Measurements from ENCODE around the gene GAL3ST2.

Gene GAL3ST2

GRCh38 chr2:241771286-241772062 lies 5.1 kb upstream of the GAL3ST2 start:
- ChIA-PET POLR2A (no interaction called here), CTCF (interaction anchor here (1.2 kb wide), 1 partner anchor 12 kb away, joined by 3 read pairs; no protein-coding TSS in a partner anchor)
- DNase-seq (ENCODE audit: extremely low spot score), result no peak
- TF ChIP-seq CTCF (IDR thresholded peaks at IDR 0.05; ENCODE audit: control extremely low read depth, extremely low read depth, low read depth, missing control alignments), result no peak

- ChIA-PET CTCF (interaction anchor here (1.3 kb wide), 1 partner anchor 11 kb away, joined by 3 read pairs; no protein-coding TSS in a partner anchor), POLR2A (interaction anchor here (0.6 kb wide), 1 partner anchor 72 kb away, joined by 3 read pairs; no protein-coding TSS in a partner anchor)
- no peak for DNase-seq (ENCODE audit: extremely low spot score)
- TF ChIP-seq CTCF (IDR thresholded peaks at IDR 0.05; ENCODE audit: control extremely low read depth, extremely low read depth, low read depth, missing control alignments), result no peak
Measured at GRCh38 chr2:241772063-241772499, 4.5 kb upstream of the GAL3ST2 start.

GRCh38 chr2:241773511-241774418 lies 2.9 kb upstream of the GAL3ST2 start:
- CTCF ChIA-PET, result interaction anchor here (1.1 to 1.3 kb wide), 2 partner anchors 10 to 19 kb away, joined by 3 read pairs; no protein-coding TSS in a partner anchor
- no peak for DNase-seq (ENCODE audit: extremely low spot score)
- POLR2A ChIA-PET, result no interaction called here
- no peak for TF ChIP-seq CTCF (IDR thresholded peaks at IDR 0.05; ENCODE audit: control extremely low read depth, extremely low read depth, low read depth, missing control alignments)

- POLR2A ChIA-PET, result no interaction called here
- CTCF ChIA-PET, result no interaction called here
Measured at GRCh38 chr2:241774419-241775222, 2.0 kb upstream of the GAL3ST2 start.

GRCh38 chr2:241775223-241776177 lies 1.1 kb upstream of the GAL3ST2 start:
- POLR2A ChIA-PET, result interaction anchor here (0.5 kb wide), 1 partner anchor 413 kb away, joined by 3 read pairs; no protein-coding TSS in a partner anchor
- DNase-seq (ENCODE audit: extremely low spot score), result no peak
- no peak for TF ChIP-seq CTCF (IDR thresholded peaks at IDR 0.05; ENCODE audit: control extremely low read depth, extremely low read depth, low read depth, missing control alignments)
- CTCF ChIA-PET, result no interaction called here

More at GRCh38 chr2:241774419-241775222, 2.0 kb upstream of the GAL3ST2 start:
- no peak for DNase-seq (ENCODE audit: extremely low spot score)
- TF ChIP-seq CTCF (IDR thresholded peaks at IDR 0.05; ENCODE audit: control extremely low read depth, extremely low read depth, low read depth, missing control alignments), result no peak
